Ovary (tissue), 9 donors: Measurements from ENCODE around the gene KRT27. TPM values are rescaled to one million over a fixed set of nuclear protein-coding genes. Genes with fewer than 3 reads are reported as not detected.
"Not testable (repeated sequence)": the region's sequence is repeated elsewhere in the genome, so short reads cannot be mapped to it uniquely, and the experiment has no call there.

Experiments
- DNase-seq, 5 donors: peaks; one replicate each; pipeline ENCODE4 v3.0.0-alpha.2; 2019 to 2020
- H3K27ac ChIP-seq, 2 donors: fragments of 200-600 bp; one replicate each; pipeline versions ENCODE4 v1.5.1 to v1.8.0; 2019 to 2022
- H3K27me3 ChIP-seq: fragments of 200-600 bp; one replicate; pipeline ENCODE4 v1.8.0; 2022
- H3K36me3 ChIP-seq: fragments of 200-600 bp; sonication (generic); one replicate; pipeline ENCODE4 v1.5.1; 2019
- H3K4me1 ChIP-seq: one replicate; pipeline ENCODE4 v1.8.1; 2013; ENCODE audit warnings: mild to moderate bottlenecking, moderate library complexity; ENCODE audit not compliant: insufficient read depth
- H3K4me3 ChIP-seq: fragments of 200-600 bp; sonication (generic); one replicate; pipeline ENCODE4 v1.5.1; 2017
- H3K9me3 ChIP-seq, 2 donors: fragments of 200-600 bp in 1 of 2; sonication (generic) in 1 of 2; one replicate each; pipeline versions ENCODE4 v1.5.1 to v1.8.1; 2013 to 2019; ENCODE audit warnings: mild to moderate bottlenecking in 1 of 2, moderate library complexity in 1 of 2
- EP300 ChIP-seq: sonication (generic); formaldehyde crosslinking; IDR thresholded peaks from one replicate; pipeline ENCODE4 v1.6.1; 2017; ENCODE audit warnings: antibody characterized with exemption
- POLR2A ChIP-seq: fragments of 450-650 bp; IDR thresholded peaks from one replicate; pipeline ENCODE4 v1.6.1; 2017; ENCODE audit warnings: antibody characterized with exemption, mild to moderate bottlenecking, moderate library complexity
- WGBS, 3 donors: extraction: QIAGEN DNeasy Blood & Tissue Kit in 1 of 3; methylation state at CpG; one replicate each; pipeline versions ENCODE4 v1.1.5 to v1.1.7; 2013 to 2017; 5-methylcytosine and 5-hydroxymethylcytosine counted together
- intact Hi-C, 4 donors: fragments of 100-400 bp; cut with DNase I; formaldehyde crosslinking; loops; one replicate each; pipeline versions ENCODE4 v1.11.0 to v1.15.1; 2022 to 2023
- polyA plus RNA-seq, 2 donors: library from polyadenylated mRNA; stranded (reverse); fragments of 200-250 nt in 1 of 2; fragments of 350-450 nt in 1 of 2; fragmentation: Illumina TruSeq in 1 of 2; extraction: RNeasy Lipid Tissue Mini Kit (QIAGEN cat#74804) in 1 of 2; gene quantifications; one replicate each; pipeline ENCODE4 v1.2.3, GENCODE V29; 2013 to 2014
- total RNA-seq, 7 donors: library from RNA; depleted of rRNA in 2 of 7; stranded (reverse); fragments of >200 nt in 2 of 7; fragmentation: NEBNext Ultra II Directional in 3 of 7; extraction: Animal tissue kit (Norgen Biotek cat#: 25700) in 3 of 7; gene quantifications; one replicate each; pipeline versions ENCODE4 v1.1.0 to v1.2.4, GENCODE V29; 2016 to 2023
- TF ChIP-seq, protein P1 (sequence below), 3 donors: fragments of 450-650 bp in 2 of 3; fragments of 200-600 bp in 1 of 3; IDR thresholded peaks; one replicate each; pipeline versions ENCODE4 v1.5.1 to v1.8.0; 2016 to 2022; ENCODE audit warnings: antibody characterized with exemption in 3 of 3, mild to moderate bottlenecking in 1 of 3
- donor health status: DM: no; HTN: no; CAD: no; lungs with moderate emphysema.
- donor health status: DM: no; HTN: no; CAD: no.
- donor health status: Bipolar disorder and iron deficiency.
- donor health status: DM: yes; HTN: yes; CAD: no.
- donor health status: DM: no; HTN: no; CAD: no.
- donor health status: DM: yes; HTN: yes; CAD: no.

The KRT27 gene
- total and polyA plus RNA-seq, 9 donors: not detected

DNA sequence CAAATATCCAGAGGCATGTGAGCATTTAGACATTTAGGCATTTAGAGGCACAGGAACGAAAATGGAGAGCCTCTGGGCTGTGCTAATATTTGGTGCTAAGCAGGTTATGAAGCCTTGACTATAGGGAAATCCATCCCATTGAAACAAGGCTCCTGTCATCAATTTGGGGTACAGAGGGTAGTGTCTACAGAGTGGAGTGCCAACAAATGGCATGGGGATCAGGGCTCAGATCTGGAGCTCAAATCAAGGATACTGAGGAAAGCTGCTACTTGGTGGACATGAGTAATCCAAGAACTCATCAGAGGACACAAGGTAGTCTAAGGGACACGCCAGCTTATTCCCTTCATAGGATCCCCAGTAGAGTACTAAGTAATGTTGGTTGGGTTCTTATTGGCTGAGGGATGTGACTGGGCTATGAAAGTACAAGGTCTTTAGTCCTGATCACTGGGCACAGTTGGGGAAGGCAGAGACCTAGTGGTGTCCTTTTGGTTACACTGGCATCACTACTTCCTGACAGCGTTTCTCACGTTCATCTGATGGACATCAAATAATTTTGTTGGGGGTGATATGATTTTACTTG, 34.8 kb upstream of the KRT27 start:
- Histone ChIP-seq H3K4me1 (peaks cover 2% of the 10 kb centered on the region), H3K27me3 (no peaks in the 10 kb centered on the region), H3K9me3 (no peaks in the 10 kb centered on the region), H3K36me3 (no peaks in the 10 kb centered on the region), H3K27ac (no peak overlapping the region), H3K4me3 (no peak overlapping the region)
- no peak for TF ChIP-seq POLR2A
- no peak for TF ChIP-seq EP300
- TF ChIP-seq, protein P1, sequence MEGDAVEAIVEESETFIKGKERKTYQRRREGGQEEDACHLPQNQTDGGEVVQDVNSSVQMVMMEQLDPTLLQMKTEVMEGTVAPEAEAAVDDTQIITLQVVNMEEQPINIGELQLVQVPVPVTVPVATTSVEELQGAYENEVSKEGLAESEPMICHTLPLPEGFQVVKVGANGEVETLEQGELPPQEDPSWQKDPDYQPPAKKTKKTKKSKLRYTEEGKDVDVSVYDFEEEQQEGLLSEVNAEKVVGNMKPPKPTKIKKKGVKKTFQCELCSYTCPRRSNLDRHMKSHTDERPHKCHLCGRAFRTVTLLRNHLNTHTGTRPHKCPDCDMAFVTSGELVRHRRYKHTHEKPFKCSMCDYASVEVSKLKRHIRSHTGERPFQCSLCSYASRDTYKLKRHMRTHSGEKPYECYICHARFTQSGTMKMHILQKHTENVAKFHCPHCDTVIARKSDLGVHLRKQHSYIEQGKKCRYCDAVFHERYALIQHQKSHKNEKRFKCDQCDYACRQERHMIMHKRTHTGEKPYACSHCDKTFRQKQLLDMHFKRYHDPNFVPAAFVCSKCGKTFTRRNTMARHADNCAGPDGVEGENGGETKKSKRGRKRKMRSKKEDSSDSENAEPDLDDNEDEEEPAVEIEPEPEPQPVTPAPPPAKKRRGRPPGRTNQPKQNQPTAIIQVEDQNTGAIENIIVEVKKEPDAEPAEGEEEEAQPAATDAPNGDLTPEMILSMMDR (IDR thresholded peaks at IDR 0.05): no peak
- no peak for DNase-seq
- intact Hi-C loops: no loop called here
- 96% methylated on average over 4 of the region's 4 CpGs for WGBS, 3 donors

DNA sequence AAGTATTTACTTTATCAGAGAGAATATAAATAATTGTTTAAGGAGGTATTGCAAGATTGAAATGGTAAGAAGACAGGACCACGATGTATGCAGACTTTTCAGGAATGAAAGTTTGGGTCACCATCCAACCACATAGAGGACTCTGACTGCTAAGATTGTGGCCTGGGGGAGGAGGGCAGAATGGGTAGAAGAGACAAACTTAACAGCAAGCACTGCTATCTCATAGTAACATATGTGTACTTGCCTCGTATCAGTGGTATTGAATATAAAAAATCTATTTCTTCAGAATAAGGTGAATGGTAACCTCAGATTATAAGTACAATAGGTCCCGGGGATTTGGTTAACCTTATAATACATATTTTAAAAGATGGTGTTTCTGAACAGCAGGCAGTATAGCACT, 34.2 kb upstream of the KRT27 start:
- no peak overlapping the region for H3K4me3 ChIP-seq
- intact Hi-C loops: no loop called here
- 87 to 93% (median 92%) methylated on average over 3 of the region's 3 CpGs for WGBS, 3 donors
- H3K36me3 ChIP-seq: no peaks in the 10 kb centered on the region
- H3K4me1 ChIP-seq: peaks cover 2% of the 10 kb centered on the region
- no peaks in the 10 kb centered on the region for H3K9me3 ChIP-seq
- TF ChIP-seq EP300 (no peak), POLR2A (no peak)
- TF ChIP-seq, protein P1 (IDR thresholded peaks at IDR 0.05): no peak
- no peaks in the 10 kb centered on the region for H3K27me3 ChIP-seq
- no peak overlapping the region for H3K27ac ChIP-seq
- no peak for DNase-seq

DNA sequence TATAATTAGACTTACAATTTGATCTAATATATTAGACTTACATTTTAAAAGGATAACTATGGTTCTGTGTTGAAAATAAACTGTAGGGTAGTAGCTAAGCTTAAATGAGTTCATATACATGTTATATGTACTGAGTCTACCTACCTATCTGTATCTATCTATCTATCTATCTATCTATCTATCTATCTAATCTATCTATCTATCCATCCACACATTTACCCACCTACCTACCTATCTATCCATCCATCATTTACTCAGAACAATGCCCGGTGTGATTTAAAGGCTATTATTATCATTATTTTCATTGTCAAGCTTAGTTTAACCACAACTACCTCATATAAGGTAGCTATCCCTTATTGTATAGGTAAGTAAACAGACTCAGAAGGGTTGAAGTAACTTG, 33.0 kb upstream of the KRT27 start:
- intact Hi-C loops: no loop called here

DNA sequence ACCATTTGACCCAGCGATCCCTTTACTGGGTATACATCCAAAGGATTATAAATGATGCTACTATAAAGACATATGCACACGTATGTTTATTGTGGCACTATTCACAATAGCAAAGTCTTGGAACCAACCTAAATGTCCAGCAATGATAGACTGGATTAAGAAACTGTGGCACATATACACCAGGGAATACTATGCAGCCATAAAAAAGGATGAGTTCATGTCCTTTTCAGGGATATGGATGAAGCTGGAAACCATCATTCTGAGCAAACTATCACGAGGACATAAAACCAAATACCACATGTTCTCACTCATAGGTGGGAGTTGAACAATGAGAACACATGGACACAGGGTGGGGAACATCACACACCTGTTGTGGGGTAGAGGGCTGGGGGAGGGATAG, 32.3 kb upstream of the KRT27 start:
- not testable (repeated sequence) for H3K36me3 ChIP-seq

More for the DNA sequence above, 33.0 kb upstream of the KRT27 start:
- H3K27me3 ChIP-seq: no peaks in the 10 kb centered on the region
- DNase-seq: no peak
- no peaks in the 10 kb centered on the region for H3K36me3 ChIP-seq
- 81 to 98% (median 90%) methylated on average over 1 of the region's 1 CpG for WGBS, 3 donors
- H3K27ac ChIP-seq: no peak overlapping the region
- no peak for TF ChIP-seq EP300
- no peak for TF ChIP-seq POLR2A
- TF ChIP-seq, protein P1 (IDR thresholded peaks at IDR 0.05): no peak
- H3K9me3 ChIP-seq: no peaks in the 10 kb centered on the region
- H3K4me1 ChIP-seq: peaks cover 2% of the 10 kb centered on the region
- H3K4me3 ChIP-seq: no peak overlapping the region

DNA sequence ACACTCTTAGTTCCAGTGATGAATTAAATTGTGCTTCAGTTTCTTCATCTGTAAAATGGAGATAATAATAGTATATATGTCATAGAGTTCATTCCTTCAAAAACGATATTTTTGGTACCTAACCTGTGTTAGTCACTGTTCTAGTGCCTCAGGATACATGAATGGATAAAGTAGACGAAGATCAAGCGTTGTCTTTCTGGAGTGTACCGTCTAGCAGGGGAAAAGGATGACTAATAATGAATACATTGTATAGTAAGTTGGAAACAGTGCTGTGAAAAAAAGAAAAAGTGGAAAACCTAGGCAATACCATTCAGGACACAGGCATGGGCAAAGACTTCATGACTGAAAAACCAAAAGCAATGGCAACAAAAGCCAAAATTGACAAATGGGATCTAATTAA, 31.5 kb upstream of the KRT27 start:
- H3K36me3 ChIP-seq: no peaks in the 10 kb centered on the region
- no peaks in the 10 kb centered on the region for H3K27me3 ChIP-seq
- no peaks in the 10 kb centered on the region for H3K9me3 ChIP-seq
- H3K4me3 ChIP-seq: no peak overlapping the region
- H3K4me1 ChIP-seq: no peaks in the 10 kb centered on the region
- no peak overlapping the region for H3K27ac ChIP-seq
- intact Hi-C loops: no loop called here
- TF ChIP-seq EP300 (no peak), POLR2A (no peak)
- TF ChIP-seq, protein P1 (IDR thresholded peaks at IDR 0.05): no peak
- WGBS, 3 donors: 69 to 77% (median 74%) methylated on average over 4 of the region's 4 CpGs
- no peak for DNase-seq

More for the DNA sequence above, 32.3 kb upstream of the KRT27 start:
- intact Hi-C loops, H3K4me1 ChIP-seq, H3K9me3 ChIP-seq, H3K4me3 ChIP-seq, DNase-seq, H3K27ac ChIP-seq, H3K27me3 ChIP-seq: not testable (repeated sequence)
- WGBS, 3 donors: 67 to 83% (median 81%) methylated on average over 3 of the region's 3 CpGs
